Colonic mucosa (tissue), 4 donors: ENCODE results near the gene IL26. TPM values are rescaled to one million over a fixed set of nuclear protein-coding genes. Genes with fewer than 3 reads are reported as not detected.

Experiments used
- DNase-seq: peaks from one replicate; pipeline ENCODE4 v3.0.0-alpha.2; 2020
- H3K27ac ChIP-seq: fragments of 200-600 bp; one replicate; pipeline ENCODE4 v1.8.0; 2021
- H3K27me3 ChIP-seq: fragments of 200-600 bp; one replicate; pipeline ENCODE4 v1.8.0; 2021
- H3K36me3 ChIP-seq: fragments of 200-600 bp; one replicate; pipeline ENCODE4 v1.8.0; 2021
- H3K4me1 ChIP-seq: fragments of 200-600 bp; one replicate; pipeline ENCODE4 v1.8.0; 2021; ENCODE audit warnings: mild to moderate bottlenecking
- H3K4me3 ChIP-seq: fragments of 200-600 bp; one replicate; pipeline ENCODE4 v1.8.0; 2021
- H3K9ac ChIP-seq, 2 donors: one replicate each; pipeline ENCODE4 v1.7.0; 2013; ENCODE audit warnings: control low read depth in 2 of 2, low read depth in 2 of 2, low read length in 2 of 2
- H3K9me3 ChIP-seq: fragments of 200-600 bp; one replicate; pipeline ENCODE4 v1.8.0; 2021
- intact Hi-C: fragments of 100-400 bp; cut with DNase I; formaldehyde crosslinking; loops from one replicate; pipeline ENCODE4 v1.14.1; 2022
- total RNA-seq, 2 donors: library from RNA; stranded (reverse); fragmentation: NEBNext Ultra II Directional in 1 of 2; extraction: Animal tissue kit (Norgen Biotek cat#: 25700) in 1 of 2; gene quantifications; one replicate each; pipeline ENCODE4 v1.2.1, GENCODE V29; 2021
- TF ChIP-seq, protein P1 (sequence below): fragments of 200-600 bp; IDR thresholded peaks from one replicate; pipeline ENCODE4 v1.8.0; 2022; ENCODE audit warnings: antibody characterized with exemption, mild to moderate bottlenecking
- donor health status: healthy.
- donor health status: DM: no; HTN: no; CAD: no.
- donor health status: DM: no; HTN: no; CAD: no.

The IL26 gene
- total RNA-seq, 2 donors from 2014 or later = not detected

DNA sequence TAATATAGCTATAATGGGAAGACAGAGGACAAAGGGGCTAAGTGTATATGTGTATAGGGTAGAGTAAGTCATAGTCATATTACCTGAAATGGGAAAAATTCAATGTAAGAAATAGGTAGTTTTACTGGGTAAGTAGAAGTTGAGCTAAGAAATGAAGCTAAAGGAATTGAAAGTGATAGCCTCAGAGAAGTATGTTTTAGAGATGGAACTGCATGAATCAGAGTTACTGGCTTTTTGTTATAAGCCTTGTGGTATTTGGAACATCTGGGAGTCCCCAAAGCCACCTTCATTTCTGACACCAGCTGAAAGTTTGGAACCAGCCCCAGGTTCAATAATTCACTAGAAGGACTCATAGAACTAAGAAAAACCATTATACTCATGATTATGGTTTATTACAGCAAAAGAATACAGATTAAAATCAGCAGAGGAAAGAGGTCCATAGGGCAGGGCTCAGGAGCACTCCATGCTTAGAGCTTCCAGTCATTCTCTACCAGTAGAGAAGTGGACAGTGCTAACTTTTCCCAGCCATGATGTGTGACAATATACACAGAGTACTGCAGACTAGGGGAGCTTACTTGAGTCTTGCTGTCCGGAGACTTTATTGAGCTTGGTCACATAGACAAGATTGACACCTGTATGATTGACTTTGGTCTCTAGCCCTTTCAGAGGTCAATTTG is 56.3 kb downstream of the IL26 start:
- DNase-seq = no peak
- Histone ChIP-seq H3K27me3 (no peaks in the 10 kb centered on the region), H3K9me3 (no peaks in the 10 kb centered on the region), H3K9ac (no peak overlapping the region), H3K36me3 (no peaks in the 10 kb centered on the region), H3K4me1 (no peaks in the 10 kb centered on the region), H3K27ac (no peak overlapping the region), H3K4me3 (no peak overlapping the region)
- TF ChIP-seq, protein P1, sequence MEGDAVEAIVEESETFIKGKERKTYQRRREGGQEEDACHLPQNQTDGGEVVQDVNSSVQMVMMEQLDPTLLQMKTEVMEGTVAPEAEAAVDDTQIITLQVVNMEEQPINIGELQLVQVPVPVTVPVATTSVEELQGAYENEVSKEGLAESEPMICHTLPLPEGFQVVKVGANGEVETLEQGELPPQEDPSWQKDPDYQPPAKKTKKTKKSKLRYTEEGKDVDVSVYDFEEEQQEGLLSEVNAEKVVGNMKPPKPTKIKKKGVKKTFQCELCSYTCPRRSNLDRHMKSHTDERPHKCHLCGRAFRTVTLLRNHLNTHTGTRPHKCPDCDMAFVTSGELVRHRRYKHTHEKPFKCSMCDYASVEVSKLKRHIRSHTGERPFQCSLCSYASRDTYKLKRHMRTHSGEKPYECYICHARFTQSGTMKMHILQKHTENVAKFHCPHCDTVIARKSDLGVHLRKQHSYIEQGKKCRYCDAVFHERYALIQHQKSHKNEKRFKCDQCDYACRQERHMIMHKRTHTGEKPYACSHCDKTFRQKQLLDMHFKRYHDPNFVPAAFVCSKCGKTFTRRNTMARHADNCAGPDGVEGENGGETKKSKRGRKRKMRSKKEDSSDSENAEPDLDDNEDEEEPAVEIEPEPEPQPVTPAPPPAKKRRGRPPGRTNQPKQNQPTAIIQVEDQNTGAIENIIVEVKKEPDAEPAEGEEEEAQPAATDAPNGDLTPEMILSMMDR = no peak
- intact Hi-C loops = no loop called here

DNA sequence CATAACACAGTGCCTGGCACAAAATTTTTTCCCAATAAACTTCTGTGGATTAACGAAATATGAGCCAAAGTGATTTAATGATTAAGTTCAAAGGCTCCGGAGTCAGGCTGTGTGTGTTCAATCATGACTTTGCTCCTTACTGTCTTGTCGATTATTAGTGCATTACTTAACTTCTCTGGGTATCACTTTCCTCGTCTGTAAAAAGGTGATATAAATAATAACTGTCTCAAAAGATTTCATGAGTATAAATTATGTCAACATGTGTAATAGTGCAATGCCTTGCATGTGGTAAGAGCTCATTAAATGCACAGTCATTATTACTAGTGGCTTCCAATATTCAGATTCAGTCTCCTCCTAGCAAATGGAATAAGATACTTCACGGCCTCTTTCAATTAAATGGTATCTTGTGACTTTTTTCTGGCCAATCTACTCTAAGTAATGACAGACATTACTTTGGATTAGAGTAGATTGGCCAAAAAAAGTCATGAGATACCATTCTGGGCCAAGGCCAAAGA is 59.2 kb downstream of the IL26 start:
- no peak overlapping the region for H3K9ac ChIP-seq
- no peaks in the 10 kb centered on the region for H3K36me3 ChIP-seq
- no peak overlapping the region for H3K4me3 ChIP-seq
- H3K27me3 ChIP-seq = no peaks in the 10 kb centered on the region
- H3K27ac ChIP-seq = no peak overlapping the region
- H3K9me3 ChIP-seq = no peaks in the 10 kb centered on the region
- no peak for DNase-seq
- TF ChIP-seq, protein P1 = no peak
- intact Hi-C loops = no loop called here
- no peaks in the 10 kb centered on the region for H3K4me1 ChIP-seq

DNA sequence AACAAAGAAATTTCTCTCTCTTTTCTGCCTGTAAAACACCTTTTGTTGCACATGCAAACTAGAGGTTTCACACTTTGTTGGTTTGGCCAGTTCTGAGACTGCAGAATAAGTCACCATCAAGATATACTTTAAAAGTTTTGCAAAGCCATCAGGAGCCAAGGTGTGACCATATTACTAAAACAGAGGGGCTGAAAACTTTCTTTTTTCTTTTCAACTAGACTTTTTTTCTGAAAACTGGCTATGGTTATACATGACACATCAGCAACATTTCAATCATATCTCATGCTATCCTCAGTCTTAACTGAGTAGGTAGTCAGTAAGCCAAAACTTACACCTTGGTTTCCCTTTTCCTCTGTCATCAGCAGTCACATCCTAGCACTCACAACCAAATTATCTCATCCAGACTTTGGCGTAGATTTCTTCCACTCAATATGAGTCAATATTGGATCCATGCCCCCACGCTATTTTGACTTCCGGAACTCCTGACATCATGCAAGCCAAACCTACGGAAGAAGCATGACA is 62.0 kb downstream of the IL26 start:
- no peak for DNase-seq
- no peak overlapping the region for H3K27ac ChIP-seq
- H3K36me3 ChIP-seq = no peaks in the 10 kb centered on the region
- no peaks in the 10 kb centered on the region for H3K4me1 ChIP-seq
- H3K27me3 ChIP-seq = no peaks in the 10 kb centered on the region
- intact Hi-C loops = no loop called here
- H3K9ac ChIP-seq = no peak overlapping the region
- TF ChIP-seq, protein P1 = no peak
- H3K4me3 ChIP-seq = no peak overlapping the region
- no peaks in the 10 kb centered on the region for H3K9me3 ChIP-seq

DNA sequence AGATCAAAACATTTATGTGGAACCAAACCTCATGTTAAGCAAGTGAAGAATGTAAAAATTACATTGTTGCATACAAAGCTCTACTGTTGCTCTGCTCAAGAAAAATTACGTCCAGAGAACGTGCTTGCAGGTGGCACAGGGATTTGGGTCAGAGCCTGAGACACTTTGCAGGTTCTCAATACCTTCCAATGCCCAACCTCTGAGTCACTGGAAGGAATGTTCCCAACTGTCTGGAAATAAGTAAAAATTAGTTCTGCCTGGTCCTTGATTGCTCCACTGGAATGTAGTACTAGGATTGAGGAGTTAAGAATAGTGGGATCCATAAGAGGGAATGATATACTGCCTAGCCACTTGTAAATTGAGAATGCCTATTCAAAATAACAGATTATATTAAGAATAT is 63.2 kb downstream of the IL26 start:
- TF ChIP-seq, protein P1 = no peak
- intact Hi-C loops = no loop called here
- no peaks in the 10 kb centered on the region for H3K4me1 ChIP-seq

DNA sequence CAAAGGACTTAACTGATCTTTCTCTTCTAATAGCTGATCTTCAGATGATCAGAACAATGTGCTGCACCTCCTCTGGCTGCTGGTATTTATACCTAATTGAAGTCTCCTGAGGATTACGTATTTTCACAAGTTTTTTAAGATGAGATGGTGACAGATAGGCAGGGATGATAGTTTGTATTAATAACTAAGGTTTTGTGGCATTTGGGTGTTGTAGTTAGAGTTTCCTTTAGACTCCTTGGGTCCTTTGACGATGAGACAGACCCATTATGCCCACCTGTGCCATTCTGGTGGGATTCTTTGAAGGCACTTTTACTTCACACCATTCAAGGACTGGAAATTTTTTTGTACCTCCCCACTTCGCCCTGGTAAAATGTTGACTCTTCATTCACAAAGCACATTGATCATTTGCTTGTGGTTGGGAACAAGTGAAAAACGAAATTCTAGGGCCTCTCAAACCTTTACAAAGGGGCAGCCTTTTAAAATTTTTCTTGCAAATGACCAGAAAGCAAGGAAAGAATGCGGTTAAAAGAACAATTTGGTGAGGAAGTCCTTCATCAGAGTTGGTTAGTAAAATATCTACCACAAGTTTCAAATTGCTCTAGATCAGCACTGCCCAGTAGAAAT is 65.8 kb downstream of the IL26 start, which contains the start of gene IFNG:
IFNG (minus strand) TSS at position 60 of the 624 bp plus-strand sequence. CDS start 125 bp downstream, outside the sequence.
- intact Hi-C loops = no loop called here
- Histone ChIP-seq H3K4me1 (no peaks in the 10 kb centered on the region), H3K27me3 (no peaks in the 10 kb centered on the region), H3K9ac (no peak within 1 kb of the TSS), H3K36me3 (no peaks in the 10 kb centered on the region), H3K27ac (no peak within 1 kb of the TSS), H3K4me3 (no peak within 1 kb of the TSS), H3K9me3 (no peaks in the 10 kb centered on the region)
- TF ChIP-seq, protein P1 = no peak
- DNase-seq = no peak

More for the DNA sequence above, 63.2 kb downstream of the IL26 start:
- H3K27me3 ChIP-seq = no peaks in the 10 kb centered on the region
- no peaks in the 10 kb centered on the region for H3K9me3 ChIP-seq
- H3K4me3 ChIP-seq = no peak overlapping the region
- no peaks in the 10 kb centered on the region for H3K36me3 ChIP-seq
- H3K9ac ChIP-seq = no peak overlapping the region
- no peak overlapping the region for H3K27ac ChIP-seq
- no peak for DNase-seq
